ENCODE measurements around the gene CLTCL1.

CLTCL1 gene

DNA sequence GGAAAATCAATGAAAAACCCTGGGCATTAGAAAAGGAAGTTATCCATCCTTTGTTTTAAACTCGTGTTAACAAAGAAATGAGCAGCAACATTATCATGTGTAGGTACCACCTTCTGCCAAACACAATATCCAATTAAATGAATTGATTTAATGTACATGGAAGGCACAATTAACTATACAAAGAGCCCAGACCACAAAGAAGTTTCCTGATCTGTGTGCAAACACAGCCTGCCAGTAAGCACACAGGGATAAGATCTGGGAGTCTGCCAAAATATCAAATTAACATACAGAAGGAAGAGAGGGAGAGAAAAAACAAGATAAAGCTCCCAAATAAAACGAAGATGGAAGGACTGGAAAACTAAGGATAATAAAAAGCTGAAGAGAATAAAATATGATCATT is 58.9 kb downstream of the CLTCL1 start:
- Histone ChIP-seq H3K9ac (ENCODE audit: insufficient read length, low read depth) (no peak overlapping the region), H3K9me3 (ENCODE audit: insufficient read depth, low read length) (no peaks in the 10 kb centered on the region), H3K4me1 (ENCODE audit: insufficient read depth, insufficient read length) (no peaks in the 10 kb centered on the region), H3K27me3 (ENCODE audit: insufficient read depth, insufficient read length) (no peaks in the 10 kb centered on the region), H3K4me3 (ENCODE audit: insufficient read length, low read depth) (no peak overlapping the region), H3K36me3 (ENCODE audit: insufficient read depth, insufficient read length, low read length) (peaks cover 61% of the 10 kb centered on the region)
- DNase-seq (ENCODE audit: low read depth, low spot score): no peak
- TF ChIP-seq ZNF274 (IDR thresholded peaks at IDR 0.05; ENCODE audit: low read depth, low read length): no peak
- TF ChIP-seq SUZ12 (IDR thresholded peaks at IDR 0.05; ENCODE audit: extremely low read depth, insufficient read depth, insufficient read length): no peak

DNA sequence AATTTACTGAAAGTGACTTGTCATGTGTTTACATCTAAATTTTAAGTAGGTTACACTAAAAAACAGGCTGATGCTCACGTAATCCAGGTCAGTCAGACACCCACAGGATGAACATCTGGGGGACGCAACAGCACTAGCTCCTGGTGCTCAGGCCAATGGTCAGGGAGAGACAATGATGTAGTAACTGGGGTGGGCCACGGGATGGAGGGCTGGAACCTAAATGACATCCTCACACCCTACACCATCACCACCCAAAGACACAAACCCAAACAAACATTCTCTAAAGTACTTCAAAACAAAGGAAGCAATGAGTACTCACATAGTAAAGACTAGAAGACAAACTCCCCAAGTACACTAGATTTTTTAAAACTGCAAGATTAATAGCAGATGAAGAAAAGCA is 59.5 kb downstream of the CLTCL1 start:
- Histone ChIP-seq H3K36me3 (ENCODE audit: insufficient read depth, insufficient read length, low read length) (peaks cover 58% of the 10 kb centered on the region), H3K4me3 (ENCODE audit: insufficient read length, low read depth) (no peak overlapping the region), H3K27me3 (ENCODE audit: insufficient read depth, insufficient read length) (no peaks in the 10 kb centered on the region), H3K9ac (ENCODE audit: insufficient read length, low read depth) (no peak overlapping the region), H3K9me3 (ENCODE audit: insufficient read depth, low read length) (no peaks in the 10 kb centered on the region), H3K4me1 (ENCODE audit: insufficient read depth, insufficient read length) (no peaks in the 10 kb centered on the region)
- DNase-seq (ENCODE audit: low read depth, low spot score): no peak
- no peak for TF ChIP-seq SUZ12 (IDR thresholded peaks at IDR 0.05; ENCODE audit: extremely low read depth, insufficient read depth, insufficient read length)
- TF ChIP-seq YY1 (IDR thresholded peaks at IDR 0.05; ENCODE audit: insufficient read depth, insufficient read length): no peak
- TF ChIP-seq ZNF274 (IDR thresholded peaks at IDR 0.05; ENCODE audit: low read depth, low read length): no peak

DNA sequence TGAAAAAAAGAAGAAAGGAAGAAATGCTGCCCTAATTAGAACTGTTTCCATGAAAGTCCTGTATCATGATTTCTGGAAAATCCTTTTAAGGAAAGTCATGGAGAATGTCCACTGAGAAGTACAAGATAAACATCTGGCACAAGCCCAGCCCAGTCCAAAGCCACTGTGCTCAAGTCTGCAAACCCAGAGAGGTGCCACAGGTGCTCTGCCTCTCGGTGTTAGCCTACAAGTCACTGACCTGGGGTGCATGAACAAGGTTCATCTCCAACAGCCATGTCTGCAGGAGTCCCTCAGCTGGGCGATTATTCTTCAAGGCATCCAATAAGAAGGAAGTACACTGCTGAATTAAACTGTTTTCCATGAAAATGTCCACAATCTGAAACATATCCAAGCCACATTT is 61.9 kb downstream of the CLTCL1 start:
- Histone ChIP-seq H3K4me1 (ENCODE audit: insufficient read depth, insufficient read length) (peaks cover under 1% of the 10 kb centered on the region), H3K9me3 (ENCODE audit: insufficient read depth, low read length) (no peaks in the 10 kb centered on the region), H3K27me3 (ENCODE audit: insufficient read depth, insufficient read length) (no peaks in the 10 kb centered on the region), H3K4me3 (ENCODE audit: insufficient read length, low read depth) (no peak overlapping the region), H3K36me3 (ENCODE audit: insufficient read depth, insufficient read length, low read length) (peaks cover 69% of the 10 kb centered on the region), H3K9ac (ENCODE audit: insufficient read length, low read depth) (no peak overlapping the region)
- no peak for DNase-seq (ENCODE audit: low read depth, low spot score)
- TF ChIP-seq YY1 (IDR thresholded peaks at IDR 0.05; ENCODE audit: insufficient read depth, insufficient read length) (no peak), ZNF274 (IDR thresholded peaks at IDR 0.05; ENCODE audit: low read depth, low read length) (no peak), SUZ12 (IDR thresholded peaks at IDR 0.05; ENCODE audit: extremely low read depth, insufficient read depth, insufficient read length) (no peak)

DNA sequence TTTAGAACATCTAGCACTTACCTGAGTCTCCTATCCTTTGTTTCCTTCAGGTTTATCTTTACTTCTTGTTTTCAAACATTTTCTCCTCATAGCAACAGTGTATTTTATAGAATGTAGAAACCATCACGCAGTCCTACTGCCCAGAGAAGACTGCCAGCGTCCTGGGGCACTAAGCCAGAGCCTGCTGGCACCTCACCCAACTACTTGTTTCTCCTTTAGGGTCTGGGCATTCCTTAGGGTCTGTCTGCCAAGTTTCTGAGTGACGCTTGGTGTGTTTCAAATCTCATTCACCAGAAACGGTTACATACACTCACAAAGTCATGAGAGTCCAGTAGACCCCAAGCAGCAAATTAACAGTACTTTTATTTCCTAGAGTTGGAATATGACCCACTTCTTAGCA is 63.3 kb downstream of the CLTCL1 start:
- peaks cover 2% of the 10 kb centered on the region for H3K4me1 ChIP-seq (ENCODE audit: insufficient read depth, insufficient read length)
- H3K9ac ChIP-seq (ENCODE audit: insufficient read length, low read depth): no peak overlapping the region
- no peaks in the 10 kb centered on the region for H3K9me3 ChIP-seq (ENCODE audit: insufficient read depth, low read length)
- H3K36me3 ChIP-seq (ENCODE audit: insufficient read depth, insufficient read length, low read length): peaks cover 64% of the 10 kb centered on the region
- no peak for DNase-seq (ENCODE audit: low read depth, low spot score)
- H3K4me3 ChIP-seq (ENCODE audit: insufficient read length, low read depth): no peak overlapping the region
- no peaks in the 10 kb centered on the region for H3K27me3 ChIP-seq (ENCODE audit: insufficient read depth, insufficient read length)
- TF ChIP-seq SUZ12 (IDR thresholded peaks at IDR 0.05; ENCODE audit: extremely low read depth, insufficient read depth, insufficient read length) (no peak), YY1 (IDR thresholded peaks at IDR 0.05; ENCODE audit: insufficient read depth, insufficient read length) (no peak), ZNF274 (IDR thresholded peaks at IDR 0.05; ENCODE audit: low read depth, low read length) (no peak)

DNA sequence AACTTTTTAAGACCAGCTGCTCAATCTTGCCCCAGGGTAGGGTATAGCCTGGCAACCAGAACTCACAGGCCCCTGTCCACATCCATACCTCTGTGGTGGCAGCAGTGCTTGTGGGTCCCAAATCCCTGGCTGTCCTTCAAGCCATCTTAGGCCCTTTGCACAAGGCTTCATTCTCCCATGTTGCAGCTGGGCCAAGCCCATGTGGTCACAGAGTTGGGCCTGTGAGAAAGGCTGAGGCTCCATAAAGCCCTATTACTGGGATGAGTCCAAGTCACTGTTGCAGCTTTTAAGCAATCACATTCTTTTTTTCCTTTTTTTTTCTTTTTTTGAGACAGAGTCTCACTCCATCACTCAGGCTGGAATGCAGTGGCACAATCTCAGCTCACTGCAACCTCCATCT is 65.1 kb downstream of the CLTCL1 start:
- Histone ChIP-seq H3K9ac (ENCODE audit: insufficient read length, low read depth) (no peak overlapping the region), H3K4me1 (ENCODE audit: insufficient read depth, insufficient read length) (peaks cover 2% of the 10 kb centered on the region), H3K9me3 (ENCODE audit: insufficient read depth, low read length) (no peaks in the 10 kb centered on the region), H3K4me3 (ENCODE audit: insufficient read length, low read depth) (no peak overlapping the region), H3K36me3 (ENCODE audit: insufficient read depth, insufficient read length, low read length) (peaks cover 68% of the 10 kb centered on the region), H3K27me3 (ENCODE audit: insufficient read depth, insufficient read length) (no peaks in the 10 kb centered on the region)
- DNase-seq (ENCODE audit: low read depth, low spot score): no peak
- no peak for TF ChIP-seq YY1 (IDR thresholded peaks at IDR 0.05; ENCODE audit: insufficient read depth, insufficient read length)
- TF ChIP-seq ZNF274 (IDR thresholded peaks at IDR 0.05; ENCODE audit: low read depth, low read length): no peak
- TF ChIP-seq SUZ12 (IDR thresholded peaks at IDR 0.05; ENCODE audit: extremely low read depth, insufficient read depth, insufficient read length): no peak

DNA sequence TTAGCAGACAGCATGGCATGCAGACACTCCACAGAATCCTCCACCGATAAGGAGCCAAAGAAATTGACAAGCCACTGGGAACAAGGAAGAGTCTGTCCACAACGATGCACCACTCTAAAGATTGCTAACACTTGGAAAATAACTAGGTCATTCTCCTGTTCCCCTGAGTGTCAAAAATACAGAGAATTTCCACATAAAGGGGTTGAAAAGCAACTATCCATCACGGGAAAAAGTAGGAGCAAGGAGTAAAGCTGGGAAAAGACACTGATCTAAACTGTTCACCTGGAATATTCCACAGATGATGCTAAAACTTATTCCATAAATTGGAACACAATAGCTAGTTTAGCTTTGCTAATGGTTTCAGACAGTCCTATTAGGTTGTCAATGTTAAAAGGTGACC is 66.0 kb downstream of the CLTCL1 start:
- TF ChIP-seq YY1 (IDR thresholded peaks at IDR 0.05; ENCODE audit: insufficient read depth, insufficient read length): no peak
- TF ChIP-seq ZNF274 (IDR thresholded peaks at IDR 0.05; ENCODE audit: low read depth, low read length): no peak
- no peak for TF ChIP-seq SUZ12 (IDR thresholded peaks at IDR 0.05; ENCODE audit: extremely low read depth, insufficient read depth, insufficient read length)
- no peak overlapping the region for H3K9ac ChIP-seq (ENCODE audit: insufficient read length, low read depth)
- H3K4me1 ChIP-seq (ENCODE audit: insufficient read depth, insufficient read length): peaks cover 2% of the 10 kb centered on the region
- DNase-seq (ENCODE audit: low read depth, low spot score): no peak
- H3K27me3 ChIP-seq (ENCODE audit: insufficient read depth, insufficient read length): no peaks in the 10 kb centered on the region
- peaks cover 70% of the 10 kb centered on the region for H3K36me3 ChIP-seq (ENCODE audit: insufficient read depth, insufficient read length, low read length)
- H3K4me3 ChIP-seq (ENCODE audit: insufficient read length, low read depth): no peak overlapping the region
- no peaks in the 10 kb centered on the region for H3K9me3 ChIP-seq (ENCODE audit: insufficient read depth, low read length)

DNA sequence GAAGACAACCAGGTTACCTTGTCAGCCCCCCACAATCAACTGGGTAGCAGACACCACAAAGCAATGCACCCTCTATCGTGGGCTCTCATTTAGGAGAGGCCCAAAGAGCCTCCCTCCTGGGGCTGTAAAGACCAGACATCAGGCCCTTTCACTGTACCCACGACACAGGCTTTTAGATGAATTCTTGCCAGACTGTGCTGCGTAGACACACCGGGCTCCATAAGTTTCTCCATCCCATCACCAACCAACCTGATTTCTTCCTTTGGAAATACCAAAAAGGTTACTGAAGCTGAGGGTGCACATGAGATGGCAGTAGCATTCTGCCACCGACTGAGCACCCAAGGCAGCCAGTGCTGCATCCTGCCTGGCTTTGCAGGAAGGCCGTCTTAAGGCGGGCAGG is 66.5 kb downstream of the CLTCL1 start:
- TF ChIP-seq YY1 (IDR thresholded peaks at IDR 0.05; ENCODE audit: insufficient read depth, insufficient read length): no peak
- no peak for TF ChIP-seq ZNF274 (IDR thresholded peaks at IDR 0.05; ENCODE audit: low read depth, low read length)
- no peak for TF ChIP-seq SUZ12 (IDR thresholded peaks at IDR 0.05; ENCODE audit: extremely low read depth, insufficient read depth, insufficient read length)
- Histone ChIP-seq H3K9me3 (ENCODE audit: insufficient read depth, low read length) (no peaks in the 10 kb centered on the region), H3K9ac (ENCODE audit: insufficient read length, low read depth) (no peak overlapping the region), H3K4me1 (ENCODE audit: insufficient read depth, insufficient read length) (peaks cover 2% of the 10 kb centered on the region), H3K4me3 (ENCODE audit: insufficient read length, low read depth) (no peak overlapping the region), H3K36me3 (ENCODE audit: insufficient read depth, insufficient read length, low read length) (peaks cover 72% of the 10 kb centered on the region), H3K27me3 (ENCODE audit: insufficient read depth, insufficient read length) (no peaks in the 10 kb centered on the region)
- no peak for DNase-seq (ENCODE audit: low read depth, low spot score)

DNA sequence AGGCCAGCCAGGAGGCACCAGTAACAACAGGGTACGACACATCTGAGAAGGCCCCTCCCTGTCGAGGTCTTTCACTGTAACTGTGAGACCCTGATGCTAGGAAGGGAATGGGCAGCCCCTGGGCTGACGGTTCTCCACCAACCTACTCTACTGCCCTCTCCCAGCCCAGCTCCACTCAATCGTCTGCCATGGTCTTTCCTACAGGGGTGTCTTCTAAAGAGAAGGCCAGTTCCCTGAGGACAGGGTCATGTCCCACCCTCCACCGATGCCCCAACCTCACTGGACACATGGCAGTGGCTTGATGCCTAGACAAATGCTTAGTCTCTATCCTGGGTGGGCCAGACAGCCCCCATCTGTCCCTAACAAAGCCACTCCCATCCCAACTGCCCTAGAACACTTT is 67.0 kb downstream of the CLTCL1 start:
- H3K4me1 ChIP-seq (ENCODE audit: insufficient read depth, insufficient read length): peaks cover 2% of the 10 kb centered on the region
- TF ChIP-seq SUZ12 (IDR thresholded peaks at IDR 0.05; ENCODE audit: extremely low read depth, insufficient read depth, insufficient read length): no peak
- no peak for TF ChIP-seq YY1 (IDR thresholded peaks at IDR 0.05; ENCODE audit: insufficient read depth, insufficient read length)
- TF ChIP-seq ZNF274 (IDR thresholded peaks at IDR 0.05; ENCODE audit: low read depth, low read length): no peak
- peaks cover 74% of the 10 kb centered on the region for H3K36me3 ChIP-seq (ENCODE audit: insufficient read depth, insufficient read length, low read length)

More for the DNA sequence above, 67.0 kb downstream of the CLTCL1 start:
- DNase-seq (ENCODE audit: low read depth, low spot score): no peak
- Histone ChIP-seq H3K9ac (ENCODE audit: insufficient read length, low read depth) (no peak overlapping the region), H3K27me3 (ENCODE audit: insufficient read depth, insufficient read length) (no peaks in the 10 kb centered on the region), H3K4me3 (ENCODE audit: insufficient read length, low read depth) (no peak overlapping the region), H3K9me3 (ENCODE audit: insufficient read depth, low read length) (no peaks in the 10 kb centered on the region)
